22Rv1 (cell line): ENCODE data around the gene TGM6.

Source experiments
- H3K27ac ChIP-seq: fragments of 450-650 bp; 2 replicates; pipeline ENCODE4 v1.5.1; 2017
- CTCF ChIP-seq: fragments of 450-650 bp; IDR thresholded peaks from 2 replicates; pipeline ENCODE4 v1.5.1; 2017; ENCODE audit warnings: mild to moderate bottlenecking
- ZFX ChIP-seq: fragments of 450-650 bp; IDR thresholded peaks from 2 replicates; pipeline ENCODE4 v1.6.1; 2017; ENCODE audit warnings: antibody characterized with exemption, borderline replicate concordance

Gene TGM6

GRCh38 chr20:2386516-2387179 is 5.9 kb downstream of the TGM6 start:
- TF ChIP-seq CTCF (no peak), ZFX (no peak)
- no peak overlapping the region for H3K27ac ChIP-seq

- no peak overlapping the region for H3K27ac ChIP-seq
- TF ChIP-seq CTCF (peak; percentile 72), ZFX (no peak)
These were observed 6.5 kb downstream of the TGM6 start for GRCh38 chr20:2387180-2387577.

- H3K27ac ChIP-seq = no peak overlapping the region
- TF ChIP-seq CTCF (peak; percentile 32), ZFX (no peak)
These were observed 6.9 kb downstream of the TGM6 start for GRCh38 chr20:2387580-2387979.

GRCh38 chr20:2390951-2391675 is 10.4 kb downstream of the TGM6 start:
- H3K27ac ChIP-seq = no peak overlapping the region

GRCh38 chr20:2394411-2395055 is 13.8 kb downstream of the TGM6 start:
- no peak for TF ChIP-seq ZFX
- no peak for TF ChIP-seq CTCF
- H3K27ac ChIP-seq = no peak overlapping the region

More at GRCh38 chr20:2390951-2391675, 10.4 kb downstream of the TGM6 start:
- TF ChIP-seq CTCF (no peak), ZFX (no peak)

- H3K27ac ChIP-seq = no peak overlapping the region
- TF ChIP-seq CTCF (no peak), ZFX (no peak)
These were observed 14.4 kb downstream of the TGM6 start for GRCh38 chr20:2395136-2395535.
